Raji (cell line): ENCODE results near the gene PELI3.

Experiments used
- POLR2A ChIP-seq: IDR thresholded peaks from 2 replicates; pipeline ENCODE4 v1.6.1; 2011; ENCODE audit warnings: low read depth, low read length, control low read depth; ENCODE audit not compliant: insufficient read depth

PELI3 gene

DNA sequence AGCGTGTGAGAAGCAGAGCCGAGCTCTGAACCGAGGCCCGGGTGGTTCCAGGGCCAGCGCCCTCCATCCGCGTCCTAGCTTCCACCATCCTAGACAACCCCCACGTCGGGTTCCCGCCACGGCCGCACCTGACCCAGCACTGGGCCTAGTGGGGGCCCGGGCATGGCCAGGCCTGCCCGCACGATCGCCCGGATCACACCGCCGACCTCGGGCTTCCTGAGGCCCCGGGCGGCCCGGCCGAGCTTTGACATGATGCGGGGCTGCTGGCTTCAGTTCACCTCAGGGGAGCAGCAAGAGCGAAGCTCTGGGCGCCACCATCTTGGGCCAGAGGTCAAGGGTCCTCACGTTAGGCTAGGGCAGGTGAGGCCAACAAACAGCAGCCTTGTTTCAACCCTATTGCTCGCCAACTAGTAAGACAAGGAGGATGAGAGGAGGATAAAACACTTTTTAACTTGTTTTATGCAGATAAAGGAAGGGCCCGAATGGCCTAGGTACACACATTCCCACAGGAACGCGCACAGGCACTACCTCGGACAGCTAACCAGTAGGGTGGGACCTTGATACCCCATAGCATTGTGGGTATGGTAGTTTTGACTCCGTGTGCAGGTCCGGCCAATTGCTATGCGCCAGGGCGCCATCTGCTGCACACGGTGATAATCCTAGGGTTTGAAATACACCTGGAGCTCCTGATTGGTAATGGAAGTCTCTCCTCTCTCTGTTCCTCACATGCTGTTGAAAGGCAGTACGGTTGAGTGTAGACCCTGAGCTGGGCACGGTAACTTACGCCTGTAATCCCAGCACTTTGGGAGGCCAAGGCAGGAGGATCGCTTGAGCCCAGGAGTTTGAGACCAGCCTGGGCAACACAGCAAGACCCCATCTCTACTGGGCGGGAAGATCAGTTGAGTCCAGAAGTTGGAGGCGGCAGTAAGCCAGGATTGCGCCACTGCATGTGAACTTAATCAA, 27.9 kb upstream of the PELI3 start, which contains the start of gene MRPL11:
Gene MRPL11, minus strand, starts transcription at position 345 of the 963 bp plus-strand sequence. Its CDS starts 94 bp downstream, at position 251.
- peak; percentile 58 for TF ChIP-seq POLR2A

DNA sequence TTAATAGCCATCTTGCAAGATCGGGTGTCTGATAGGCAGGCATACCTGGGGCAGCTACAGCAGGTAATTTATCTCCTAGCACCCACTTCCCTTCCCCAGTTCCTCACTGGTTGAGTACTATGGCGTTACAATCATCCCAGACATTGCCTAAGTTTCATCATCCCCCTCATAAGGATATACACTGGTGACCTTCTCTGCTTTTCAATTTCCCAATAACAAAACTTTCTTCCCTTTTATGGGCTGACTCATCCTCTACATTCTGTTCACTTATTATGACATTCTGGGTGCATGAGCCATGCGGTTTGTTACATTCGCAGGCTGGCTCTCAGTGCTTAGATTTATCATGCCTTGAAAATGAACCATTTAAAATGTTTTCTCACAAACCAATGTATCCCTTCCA, 23.1 kb upstream of the PELI3 start:
- TF ChIP-seq POLR2A: no peak

DNA sequence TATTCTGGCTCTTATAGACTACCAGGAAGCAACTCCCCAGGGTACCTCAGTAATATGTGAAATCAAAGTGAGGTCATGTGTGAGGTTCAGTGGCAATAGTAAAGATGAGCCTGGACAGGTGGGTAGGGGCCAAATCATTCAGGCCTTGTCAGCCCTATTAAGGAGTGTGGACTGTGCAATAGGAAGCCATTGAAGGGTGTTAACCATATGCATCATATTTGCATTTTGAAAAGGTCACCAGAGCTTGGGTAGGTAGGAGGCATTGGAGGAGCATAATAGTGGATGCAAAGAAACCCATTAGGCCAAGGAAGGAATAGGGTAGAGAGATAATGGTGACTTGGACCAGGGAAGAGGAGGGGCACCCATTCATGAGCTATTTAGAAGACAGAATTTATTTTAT, 19.7 kb upstream of the PELI3 start:
- no peak for TF ChIP-seq POLR2A

DNA sequence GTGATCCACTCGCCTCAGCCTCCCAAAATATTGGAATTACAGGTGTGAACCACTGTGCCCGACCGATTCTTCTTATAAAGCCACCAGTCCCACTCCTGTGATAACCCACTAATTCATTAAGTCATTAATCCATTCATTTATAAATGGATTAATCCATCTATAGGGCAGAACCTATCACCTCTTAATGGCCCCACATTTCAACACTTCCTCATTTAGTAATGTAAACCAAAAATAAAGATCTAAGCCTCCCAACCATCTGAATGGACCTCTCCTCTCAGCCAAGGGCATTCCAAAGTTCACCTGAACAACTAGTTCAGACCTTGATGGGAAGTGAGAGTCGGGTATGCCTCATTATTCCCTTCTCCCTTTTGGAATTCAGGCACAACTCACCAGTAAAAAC, 18.2 kb upstream of the PELI3 start:
- no peak for TF ChIP-seq POLR2A

DNA sequence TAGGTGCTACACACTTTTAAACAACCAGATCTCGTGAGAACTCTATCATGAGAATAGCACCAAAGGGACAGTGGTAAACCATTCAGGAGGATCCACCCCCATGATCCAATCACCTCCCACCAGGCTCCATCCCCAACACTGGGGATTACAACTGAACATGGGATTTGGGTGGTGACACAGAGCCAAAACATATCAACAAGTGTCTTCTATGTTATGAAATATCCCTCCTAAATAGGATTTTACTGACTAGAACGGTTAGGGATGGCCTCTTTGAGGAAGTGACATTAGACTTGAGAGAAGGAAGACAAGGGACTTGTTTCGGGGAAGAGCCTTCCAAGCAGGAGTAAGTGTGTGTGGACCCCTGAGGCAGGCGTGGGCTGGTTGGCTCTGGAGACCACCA, 16.1 kb upstream of the PELI3 start:
- no peak for TF ChIP-seq POLR2A

DNA sequence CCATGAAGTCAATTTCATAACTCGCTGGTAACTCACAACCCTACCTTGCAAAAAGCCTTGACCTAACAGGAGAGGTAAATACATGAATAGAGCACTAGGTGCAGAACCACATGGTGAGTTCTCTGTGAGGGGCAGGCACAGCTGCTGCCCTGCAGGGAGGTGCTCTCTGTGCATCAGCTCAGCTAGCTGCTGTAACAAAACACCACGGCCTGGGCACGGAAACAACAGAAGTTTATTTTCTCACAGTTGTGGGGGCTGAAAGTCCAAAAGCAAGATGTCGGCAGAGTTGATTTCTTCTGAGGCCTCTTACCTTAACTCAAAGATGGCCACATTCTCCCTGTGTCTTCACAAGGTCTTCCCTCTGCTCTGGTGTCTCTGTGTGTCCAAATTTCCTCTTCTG, 15.0 kb upstream of the PELI3 start:
- TF ChIP-seq POLR2A: no peak

DNA sequence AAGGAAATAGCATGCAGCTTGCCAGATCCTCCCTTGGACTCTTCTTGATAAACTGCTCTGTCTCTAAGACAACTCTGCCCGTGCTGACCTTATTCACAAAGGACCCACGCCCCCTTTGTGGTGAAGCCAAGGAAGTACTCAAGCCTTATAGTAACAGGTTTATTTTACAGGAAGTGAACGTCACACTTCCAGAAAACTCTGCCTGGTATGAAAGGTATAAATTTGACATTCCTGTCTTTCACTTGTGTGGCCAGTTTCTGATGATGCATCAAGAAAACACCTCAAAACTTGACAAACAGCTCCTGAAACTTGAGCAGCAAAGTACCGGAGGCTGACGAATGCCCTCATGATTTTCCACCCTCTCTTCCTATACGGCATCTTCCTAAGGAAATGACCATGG, 12.5 kb upstream of the PELI3 start:
- no peak for TF ChIP-seq POLR2A

DNA sequence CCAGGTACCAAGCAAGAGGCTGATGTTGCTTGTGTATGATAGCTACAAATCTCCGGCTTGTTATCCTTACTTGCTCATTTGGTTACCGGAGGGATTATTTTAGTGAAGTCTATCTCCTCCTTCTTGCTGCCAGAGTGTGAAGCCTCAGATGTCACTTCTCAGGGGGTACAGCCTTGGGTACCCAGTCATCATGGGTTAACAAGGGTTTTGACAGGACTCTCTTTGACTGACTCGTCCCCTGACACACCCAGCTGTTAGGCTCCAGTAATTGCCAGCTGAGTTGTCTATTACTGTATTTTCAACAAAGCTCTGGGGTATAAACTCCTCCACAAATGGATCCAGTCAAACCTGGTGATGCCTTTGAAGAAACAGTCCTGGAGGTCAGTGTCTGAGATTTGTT, 11.9 kb upstream of the PELI3 start:
- TF ChIP-seq POLR2A: no peak

DNA sequence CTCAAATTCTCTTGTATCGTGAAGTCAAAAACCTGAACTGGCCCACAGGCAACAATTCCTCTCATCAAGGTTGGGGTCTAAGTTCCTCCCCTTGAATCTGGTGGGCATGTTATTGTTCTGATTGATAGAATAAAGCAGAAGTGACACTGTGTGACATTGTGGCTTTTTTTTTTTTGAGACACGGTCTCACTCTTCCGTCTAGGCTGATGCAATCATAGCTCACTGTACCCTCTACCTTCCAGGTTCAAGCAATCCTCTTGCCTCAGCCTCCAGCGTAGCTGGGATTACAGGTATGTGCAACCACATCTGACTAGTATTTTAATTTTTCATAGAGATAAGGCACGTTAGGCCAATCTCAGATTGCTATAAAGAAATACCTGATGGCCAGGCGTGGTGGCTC, 8.9 kb upstream of the PELI3 start:
- TF ChIP-seq POLR2A: no peak

DNA sequence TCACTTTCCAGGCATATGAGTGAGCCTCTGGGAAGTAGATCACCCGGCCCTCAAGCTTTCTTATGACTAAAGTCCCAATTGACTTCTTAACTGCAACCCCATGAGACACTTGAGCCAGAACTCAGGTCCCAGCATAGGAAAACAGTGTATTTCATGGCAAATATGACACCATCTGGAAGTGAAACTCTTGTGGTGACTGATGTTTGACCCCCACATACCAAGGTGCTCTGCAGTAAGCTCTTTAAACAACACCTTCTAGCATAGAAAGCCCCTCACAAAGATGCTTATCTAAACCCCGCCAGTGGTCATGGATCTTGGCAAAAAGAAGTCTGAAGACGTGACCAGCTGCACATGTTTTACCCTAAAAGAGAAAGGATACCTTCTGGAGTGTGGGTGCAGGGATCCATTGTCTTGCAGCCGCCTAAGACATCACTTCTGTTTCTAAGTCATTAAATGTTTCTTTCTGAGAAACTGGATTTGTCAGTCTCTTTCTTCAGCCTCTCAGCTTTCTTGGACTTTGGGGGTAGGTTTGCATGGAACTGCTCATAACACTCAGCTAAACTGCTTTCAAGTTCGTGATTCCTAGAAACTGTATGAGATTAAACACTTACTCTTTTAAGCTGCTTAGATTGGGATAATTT, 7.4 kb upstream of the PELI3 start:
- no peak for TF ChIP-seq POLR2A

DNA sequence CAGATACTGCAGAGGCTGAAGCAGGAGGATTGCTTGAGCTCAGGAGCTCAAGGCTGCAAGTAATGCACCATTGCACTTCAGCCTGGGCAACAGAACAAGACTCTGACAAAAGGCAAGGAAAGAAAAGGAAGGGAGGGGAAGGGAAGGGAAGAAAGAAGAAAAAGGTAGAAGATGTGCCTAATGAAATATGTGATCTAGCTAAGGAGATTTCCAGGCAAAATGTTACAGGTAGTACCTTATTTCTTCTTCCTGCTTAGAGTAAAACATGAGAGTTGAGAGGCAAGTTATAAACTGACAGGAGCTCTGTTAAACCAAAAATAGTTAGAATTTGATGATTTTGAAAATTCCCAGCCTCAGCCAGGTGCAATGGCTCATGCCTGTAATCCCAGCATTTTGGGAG, 4.7 kb upstream of the PELI3 start:
- TF ChIP-seq POLR2A: no peak

DNA sequence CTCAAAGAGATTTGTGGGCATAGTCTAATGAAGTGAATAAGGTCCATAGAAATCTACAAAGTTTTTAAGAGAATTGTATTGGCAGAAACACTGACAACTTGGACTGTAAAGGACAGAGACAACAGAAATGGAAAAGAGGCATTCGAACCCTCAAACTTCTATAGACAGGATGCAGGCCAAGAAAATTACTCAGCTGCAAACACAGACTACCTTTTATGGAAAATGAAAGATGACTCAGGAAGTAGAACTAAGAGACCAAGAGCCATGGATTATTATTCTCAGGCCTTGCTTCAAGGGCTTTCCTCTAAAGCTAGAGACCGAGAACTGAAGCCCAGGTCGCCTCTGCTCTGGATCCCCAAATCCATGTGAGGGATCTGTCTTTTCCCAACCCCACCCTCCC, 3.8 kb upstream of the PELI3 start:
- TF ChIP-seq POLR2A: no peak

DNA sequence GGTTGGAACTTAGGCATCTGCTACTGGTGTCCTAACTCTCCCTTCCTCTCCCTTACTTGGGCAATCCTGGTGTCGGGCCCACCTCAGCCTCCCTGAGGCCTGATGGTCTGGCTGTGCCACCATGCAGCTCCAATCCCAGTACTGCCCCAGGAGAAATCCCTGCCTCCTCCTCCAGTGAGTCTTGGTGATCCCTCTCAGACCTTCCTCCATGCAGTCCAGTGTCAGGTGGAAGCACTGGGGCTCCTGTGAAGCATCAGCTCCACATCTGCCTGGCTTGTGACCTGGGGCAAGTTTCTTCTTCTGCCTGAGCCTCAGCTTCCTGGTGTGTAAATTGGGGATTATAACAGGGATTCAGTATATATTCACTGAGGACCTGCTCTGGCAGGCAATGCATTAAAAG, 1.8 kb upstream of the PELI3 start:
- TF ChIP-seq POLR2A: no peak

DNA sequence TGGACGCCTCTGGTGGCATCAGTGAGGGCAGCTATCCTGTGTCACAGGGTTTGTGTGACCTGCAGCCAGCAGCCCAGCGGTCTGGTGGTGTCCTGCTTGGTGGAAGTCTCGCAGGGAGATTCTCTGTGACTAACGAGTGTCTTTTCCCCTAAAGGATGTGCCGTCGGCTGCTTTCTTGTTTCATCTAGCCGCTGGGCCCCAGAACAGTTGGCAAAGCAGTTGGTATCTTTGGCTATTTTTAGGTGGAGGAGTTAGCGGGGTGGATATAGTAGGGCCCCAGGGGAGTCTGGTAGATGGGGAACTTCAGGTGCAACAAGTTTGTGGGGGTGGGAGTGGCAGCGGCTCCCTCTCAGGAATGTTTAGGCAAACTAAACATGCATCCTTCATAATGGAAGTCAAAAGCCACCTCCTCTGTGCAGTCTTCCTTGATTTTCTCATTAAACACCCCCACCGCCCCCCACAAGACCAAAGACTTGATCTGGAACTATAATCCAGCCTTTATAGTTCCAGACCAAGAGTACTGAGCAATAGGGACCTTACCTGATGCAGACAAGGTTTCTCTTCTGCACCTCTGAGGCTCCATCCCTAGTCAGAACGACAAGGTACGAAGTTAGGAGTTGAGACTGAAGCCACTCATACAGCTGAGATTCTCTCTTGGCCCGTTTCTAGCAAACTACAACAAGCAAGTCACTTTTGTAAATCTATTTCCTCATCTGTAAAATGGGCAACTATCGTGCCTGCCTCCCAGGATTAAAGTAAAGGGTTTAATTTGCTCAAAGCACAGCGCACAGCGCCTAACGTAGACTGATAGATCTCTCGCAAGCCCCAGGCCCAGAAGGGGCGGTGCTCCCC, 1.1 kb upstream of the PELI3 start:
- no peak for TF ChIP-seq POLR2A

DNA sequence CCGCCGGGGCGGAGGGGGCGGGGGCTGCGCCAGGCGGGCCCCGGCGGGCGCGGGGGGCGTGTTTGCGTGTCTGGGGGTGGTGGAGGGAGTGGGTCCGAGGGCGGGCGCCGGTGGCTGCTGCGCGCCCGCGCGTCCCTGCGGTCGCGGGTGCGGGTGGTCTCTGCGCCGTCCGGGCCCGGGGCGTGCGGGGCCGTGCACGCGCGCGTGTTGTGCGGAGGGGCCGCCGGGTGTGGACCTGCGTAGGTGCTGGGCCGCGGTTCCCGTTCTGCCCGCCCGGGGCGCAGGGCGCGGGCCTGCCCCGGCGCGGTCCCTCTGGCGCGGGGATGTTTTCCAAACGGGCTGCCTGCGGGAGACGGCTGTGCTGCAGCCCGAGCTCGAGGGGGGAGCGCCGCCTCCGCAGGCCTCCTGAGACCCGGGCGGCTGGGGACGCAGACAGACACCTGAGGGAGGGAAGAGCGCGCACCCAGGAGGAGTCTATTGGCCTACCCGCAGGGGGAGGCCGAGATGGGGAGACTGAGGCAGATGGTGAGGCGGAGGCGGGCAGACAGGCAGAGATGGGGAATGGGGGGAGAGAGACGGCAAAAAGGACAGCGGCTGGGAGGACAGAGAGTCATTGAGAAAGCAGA, 442 bp downstream of the PELI3 start:
- no peak; the same call in 1 of the 2 replicates for TF ChIP-seq POLR2A
